Measurements from ENCODE around the gene KPNA3.

- TF ChIP-seq, protein P1, sequence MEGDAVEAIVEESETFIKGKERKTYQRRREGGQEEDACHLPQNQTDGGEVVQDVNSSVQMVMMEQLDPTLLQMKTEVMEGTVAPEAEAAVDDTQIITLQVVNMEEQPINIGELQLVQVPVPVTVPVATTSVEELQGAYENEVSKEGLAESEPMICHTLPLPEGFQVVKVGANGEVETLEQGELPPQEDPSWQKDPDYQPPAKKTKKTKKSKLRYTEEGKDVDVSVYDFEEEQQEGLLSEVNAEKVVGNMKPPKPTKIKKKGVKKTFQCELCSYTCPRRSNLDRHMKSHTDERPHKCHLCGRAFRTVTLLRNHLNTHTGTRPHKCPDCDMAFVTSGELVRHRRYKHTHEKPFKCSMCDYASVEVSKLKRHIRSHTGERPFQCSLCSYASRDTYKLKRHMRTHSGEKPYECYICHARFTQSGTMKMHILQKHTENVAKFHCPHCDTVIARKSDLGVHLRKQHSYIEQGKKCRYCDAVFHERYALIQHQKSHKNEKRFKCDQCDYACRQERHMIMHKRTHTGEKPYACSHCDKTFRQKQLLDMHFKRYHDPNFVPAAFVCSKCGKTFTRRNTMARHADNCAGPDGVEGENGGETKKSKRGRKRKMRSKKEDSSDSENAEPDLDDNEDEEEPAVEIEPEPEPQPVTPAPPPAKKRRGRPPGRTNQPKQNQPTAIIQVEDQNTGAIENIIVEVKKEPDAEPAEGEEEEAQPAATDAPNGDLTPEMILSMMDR (IDR thresholded peaks at IDR 0.05), result no peak
- no peak for TF ChIP-seq POLR2A (IDR thresholded peaks at IDR 0.05)
- no peak for TF ChIP-seq EP300 (IDR thresholded peaks at IDR 0.05)
Measured at GRCh38 chr13:49740870-49741269, 51.6 kb downstream of the KPNA3 start.

All from ovary (tissue), 3 donors.